AG04450 (cell line): Measurements from ENCODE around the gene OR2V1. TPM values are rescaled to one million over a fixed set of nuclear protein-coding genes. Genes with fewer than 3 reads are reported as not detected.

Experiments
- CTCF ChIA-PET: fragments of 300-600, 350-600 bp; formaldehyde crosslinking; extraction: SDS; loops from one replicate; lab custom pipeline; 2022; ENCODE audit warnings: antibody characterized with exemption, inconsistent platforms; lab: Charles Lee
- POLR2A ChIA-PET: fragments of 350-600 bp; formaldehyde crosslinking; extraction: SDS; loops from one replicate; lab custom pipeline; 2021; ENCODE audit warnings: antibody characterized with exemption, inconsistent platforms; lab: Yijun Ruan, JAX
- DNase-seq: peaks from one replicate; pipeline ENCODE4 v3.0.0-alpha.2; 2011; ENCODE audit warnings: low read depth, low spot score
- H3K27ac ChIP-seq: one replicate; pipeline ENCODE4 v1.5.1; 2012; ENCODE audit warnings: low read depth, low read length, control low read depth
- H3K27me3 ChIP-seq: one replicate; pipeline ENCODE4 v1.6.0; 2012; ENCODE audit warnings: low read length; ENCODE audit not compliant: control insufficient read depth, insufficient read depth
- H3K4me3 ChIP-seq: 2 replicates; pipeline ENCODE4 v1.5.1; 2011; ENCODE audit warnings: mild to moderate bottlenecking, low read depth, low read length, control low read depth
- H3K9me3 ChIP-seq: 2 replicates; pipeline ENCODE4 v1.5.1; 2012; ENCODE audit warnings: low read length; ENCODE audit not compliant: control insufficient read depth, insufficient read depth
- CTCF ChIP-seq: IDR thresholded peaks from 2 replicates; pipeline ENCODE4 v1.5.1; 2011; ENCODE audit warnings: low read depth, low read length, control low read depth, inconsistent platforms
- polyA plus RNA-seq: library from polyadenylated mRNA; depleted of rRNA; stranded (reverse); fragments of >200 nt; gene quantifications from 2 replicates; pipeline ENCODE4 v1.2.3, GENCODE V29; 2011

Gene OR2V1
- polyA plus RNA-seq, 1 experiment = not detected

DNA sequence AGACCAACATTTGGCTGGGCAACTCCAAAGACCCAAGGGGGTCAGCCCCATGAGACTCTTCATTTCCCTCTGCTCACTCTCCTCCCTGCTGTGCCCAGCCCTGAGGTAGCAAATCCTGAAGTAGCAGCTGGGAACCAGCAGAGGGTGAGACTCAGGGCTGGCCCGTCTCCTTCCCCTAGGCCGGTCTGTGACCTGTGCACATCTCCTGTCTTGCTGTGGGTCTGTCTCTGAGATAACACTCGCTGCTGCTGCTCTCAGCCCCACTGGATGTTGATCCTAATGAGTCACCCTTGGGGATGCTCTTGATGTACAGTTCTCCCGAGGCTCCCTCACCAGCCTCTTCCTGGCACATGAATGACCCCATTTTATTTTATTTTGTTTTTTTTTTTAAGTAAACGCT, 7.3 kb upstream of the OR2V1 start:
- no peak for DNase-seq
- Histone ChIP-seq H3K9me3 (no peaks in the 10 kb centered on the region; the same call in 1 of the 2 replicates), H3K4me3 (no peak overlapping the region), H3K27ac (no peak overlapping the region), H3K27me3 (peaks cover 3% of the 10 kb centered on the region)
- POLR2A ChIA-PET = no interaction called here
- CTCF ChIA-PET = interaction anchor here (0.6 to 1.5 kb wide), 2 partner anchors 14 to 21 kb away, joined by 3 to 5 read pairs; no protein-coding TSS in a partner anchor
- TF ChIP-seq CTCF = no peak

DNA sequence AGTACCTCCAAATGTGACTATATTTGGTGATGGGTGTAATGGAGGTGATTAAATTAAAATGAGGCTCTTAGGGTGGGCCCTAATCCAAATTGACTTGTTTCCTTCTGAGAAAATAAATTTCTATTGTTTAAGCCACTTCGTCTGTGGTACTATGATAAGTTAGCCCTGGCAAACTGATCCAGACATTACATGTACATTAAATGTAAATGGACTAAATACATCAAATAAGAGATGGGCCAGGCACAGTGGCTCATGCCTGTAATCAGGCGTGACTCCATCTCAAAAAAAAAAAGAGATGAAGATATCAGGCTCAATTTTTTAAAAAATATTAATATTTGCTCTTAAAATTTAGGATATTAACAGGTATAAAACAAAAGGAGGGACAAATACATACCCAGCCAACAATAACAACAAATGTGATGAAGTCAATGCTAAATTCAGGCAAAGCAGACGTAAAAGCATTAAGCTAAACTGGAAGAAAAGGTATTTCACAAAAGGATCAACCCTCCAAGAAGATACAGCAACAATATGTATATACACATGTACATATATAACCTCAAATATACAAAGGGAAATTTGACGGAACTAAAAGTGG, 5.5 kb upstream of the OR2V1 start:
- Histone ChIP-seq H3K9me3 (no peaks in the 10 kb centered on the region; the same call in 1 of the 2 replicates), H3K4me3 (no peak overlapping the region), H3K27ac (no peak overlapping the region), H3K27me3 (no peaks in the 10 kb centered on the region)
- POLR2A ChIA-PET = no interaction called here
- CTCF ChIA-PET = no interaction called here
- no peak for TF ChIP-seq CTCF
- no peak for DNase-seq

DNA sequence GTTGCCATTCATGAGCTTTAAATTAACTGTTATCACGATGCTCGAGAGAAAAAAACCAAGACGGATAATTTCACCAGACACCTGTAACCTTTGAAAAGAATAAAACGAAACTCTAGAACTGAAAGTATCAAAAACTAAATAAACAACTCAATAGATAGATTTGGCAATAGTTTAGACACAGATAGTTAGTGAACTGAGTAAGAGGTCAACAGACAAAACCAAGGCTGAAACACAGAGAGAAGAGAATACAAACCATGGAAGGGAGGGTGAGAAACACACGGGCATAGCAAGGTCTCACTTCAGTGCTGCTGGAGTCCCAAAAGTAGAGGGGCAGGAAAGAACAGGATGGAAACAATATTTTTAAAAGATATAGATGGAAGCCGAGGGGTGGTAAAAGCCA, 3.3 kb upstream of the OR2V1 start:
- TF ChIP-seq CTCF = no peak
- DNase-seq = no peak
- H3K27me3 ChIP-seq = no peaks in the 10 kb centered on the region
- CTCF ChIA-PET = interaction anchor here (0.6 to 1.7 kb wide), 3 partner anchors 13 to 265 kb away, joined by 3 to 6 read pairs (median 5); no protein-coding TSS in a partner anchor
- no peak overlapping the region for H3K4me3 ChIP-seq
- POLR2A ChIA-PET = interaction anchor here (0.6 kb wide), 1 partner anchor 274 kb away, joined by 7 read pairs; no protein-coding TSS in a partner anchor
- H3K9me3 ChIP-seq = no peaks in the 10 kb centered on the region; the same call in 1 of the 2 replicates
- H3K27ac ChIP-seq = no peak overlapping the region

DNA sequence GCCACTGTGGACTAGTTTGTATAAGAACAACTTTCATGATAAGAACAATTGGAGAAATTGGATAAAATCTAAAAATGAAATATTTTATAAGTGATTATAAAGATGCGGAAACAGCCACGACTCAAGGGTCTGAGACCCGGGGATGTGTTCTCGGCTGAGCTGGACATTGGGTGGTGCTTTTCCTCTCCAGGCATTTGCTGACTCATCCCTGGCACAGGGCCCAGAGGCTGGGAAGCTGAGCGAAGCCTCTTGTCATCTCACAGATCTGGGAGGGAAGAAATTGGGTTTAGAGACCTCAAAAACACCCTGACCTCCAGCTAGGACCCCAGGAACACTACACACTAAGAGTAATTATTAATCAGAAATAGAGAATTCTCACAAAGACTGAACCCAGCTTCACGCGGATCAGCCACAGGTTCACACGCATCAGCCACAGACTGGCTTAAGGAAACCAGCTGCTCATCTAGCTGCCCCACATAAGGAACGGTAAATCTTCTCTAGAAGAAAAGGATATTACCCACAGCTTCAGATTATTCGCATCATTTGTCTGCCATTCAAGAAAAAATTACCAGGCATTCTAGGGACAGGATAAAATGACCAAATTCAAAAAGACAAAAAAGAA, 2.8 kb upstream of the OR2V1 start:
- Histone ChIP-seq H3K27me3 (no peaks in the 10 kb centered on the region), H3K4me3 (no peak overlapping the region), H3K9me3 (no peaks in the 10 kb centered on the region; the same call in 1 of the 2 replicates), H3K27ac (no peak overlapping the region)
- ChIA-PET CTCF (interaction anchor here (0.6 to 1.7 kb wide), 3 partner anchors 13 to 265 kb away, joined by 3 to 6 read pairs (median 5); no protein-coding TSS in a partner anchor), POLR2A (interaction anchor here (0.6 kb wide), 1 partner anchor 273 kb away, joined by 7 read pairs; no protein-coding TSS in a partner anchor)
- no peak for TF ChIP-seq CTCF
- peak; percentile 26 for DNase-seq

DNA sequence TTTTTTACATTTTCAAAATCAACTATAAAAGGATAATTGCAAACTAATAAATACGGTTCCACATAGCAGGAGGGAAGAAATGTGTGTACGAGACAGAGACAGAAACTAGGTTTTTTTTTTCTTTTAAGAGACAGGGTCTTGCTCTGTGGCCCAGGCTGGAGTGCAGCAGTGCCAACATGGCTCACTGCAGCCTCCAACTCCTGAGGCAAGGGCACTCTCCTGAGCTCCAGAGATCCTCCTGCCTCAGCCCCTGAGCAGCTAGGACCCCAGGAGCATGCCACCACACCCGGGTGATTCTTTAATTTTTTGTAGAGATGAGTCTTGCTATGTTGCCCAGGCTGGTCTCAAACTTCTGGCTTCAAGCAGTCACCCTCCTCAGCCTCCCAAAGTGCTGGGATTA, 2.1 kb upstream of the OR2V1 start:
- Histone ChIP-seq H3K27me3 (no peaks in the 10 kb centered on the region), H3K4me3 (no peak overlapping the region), H3K9me3 (no peaks in the 10 kb centered on the region; the same call in 1 of the 2 replicates), H3K27ac (no peak overlapping the region)
- TF ChIP-seq CTCF = no peak
- ChIA-PET CTCF (interaction anchor here (1.7 kb wide), 1 partner anchor 264 kb away, joined by 5 read pairs; no protein-coding TSS in a partner anchor), POLR2A (no interaction called here)
- DNase-seq = no peak
